Measurements from ENCODE around the gene UBALD2. TPM values are rescaled to one million over a fixed set of nuclear protein-coding genes. Genes with fewer than 3 reads are reported as not detected.

UBALD2 gene
- polyA plus RNA-seq, 4 donors: 29.0 to 60.6 (median 49.1) TPM

GRCh38 chr17:76307966-76308338 lies 42.8 kb downstream of the UBALD2 start, which contains the start of gene QRICH2:
Gene QRICH2, minus strand, starts transcription at chr17:76308276. Its CDS starts 278 bp downstream, at chr17:76307998.
- no peak for DNase-seq (ENCODE audit: low read depth in 4 of 4, low spot score in 2 of 4)

DNA sequence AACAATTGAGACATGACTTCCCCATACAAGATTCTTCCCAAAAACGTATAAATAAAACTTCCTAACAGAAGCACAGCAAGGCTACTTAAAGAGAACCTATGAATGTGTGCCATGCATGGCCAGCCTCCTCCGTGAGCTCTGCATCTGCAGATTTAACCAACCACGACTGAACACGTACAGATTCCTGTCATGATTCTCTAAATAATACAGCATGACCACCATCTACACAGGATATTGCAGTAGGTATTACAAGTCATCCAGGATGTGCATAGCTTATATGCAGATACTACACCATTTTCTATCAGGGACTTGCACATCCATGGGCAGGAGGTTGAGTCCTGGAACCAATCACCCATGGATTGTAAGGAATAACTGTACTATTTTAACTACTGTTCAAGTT lies 44.3 kb downstream of the UBALD2 start:
- no peak for DNase-seq (ENCODE audit: low read depth in 4 of 4, low spot score in 2 of 4)

DNA sequence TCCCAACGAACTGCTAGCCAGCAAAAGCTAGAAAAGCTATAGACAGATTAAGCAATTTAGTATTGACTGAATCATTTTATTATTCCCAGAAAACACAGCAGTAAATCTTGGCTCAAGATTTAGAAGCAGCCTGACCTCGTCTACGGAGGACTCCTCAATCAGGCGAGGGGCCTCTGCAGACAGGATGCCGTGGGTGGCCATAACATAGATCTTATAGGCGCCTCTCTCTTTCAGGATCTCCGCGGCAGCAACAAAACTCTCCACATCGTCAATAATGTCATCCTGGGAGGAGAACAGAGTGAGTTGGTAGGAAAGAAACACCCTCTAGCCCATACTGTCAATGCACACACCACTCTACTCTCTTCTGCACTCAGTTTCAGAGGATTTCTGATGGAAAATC lies 47.6 kb downstream of the UBALD2 start:
- no peak for DNase-seq (ENCODE audit: low read depth in 4 of 4, low spot score in 2 of 4)

DNA sequence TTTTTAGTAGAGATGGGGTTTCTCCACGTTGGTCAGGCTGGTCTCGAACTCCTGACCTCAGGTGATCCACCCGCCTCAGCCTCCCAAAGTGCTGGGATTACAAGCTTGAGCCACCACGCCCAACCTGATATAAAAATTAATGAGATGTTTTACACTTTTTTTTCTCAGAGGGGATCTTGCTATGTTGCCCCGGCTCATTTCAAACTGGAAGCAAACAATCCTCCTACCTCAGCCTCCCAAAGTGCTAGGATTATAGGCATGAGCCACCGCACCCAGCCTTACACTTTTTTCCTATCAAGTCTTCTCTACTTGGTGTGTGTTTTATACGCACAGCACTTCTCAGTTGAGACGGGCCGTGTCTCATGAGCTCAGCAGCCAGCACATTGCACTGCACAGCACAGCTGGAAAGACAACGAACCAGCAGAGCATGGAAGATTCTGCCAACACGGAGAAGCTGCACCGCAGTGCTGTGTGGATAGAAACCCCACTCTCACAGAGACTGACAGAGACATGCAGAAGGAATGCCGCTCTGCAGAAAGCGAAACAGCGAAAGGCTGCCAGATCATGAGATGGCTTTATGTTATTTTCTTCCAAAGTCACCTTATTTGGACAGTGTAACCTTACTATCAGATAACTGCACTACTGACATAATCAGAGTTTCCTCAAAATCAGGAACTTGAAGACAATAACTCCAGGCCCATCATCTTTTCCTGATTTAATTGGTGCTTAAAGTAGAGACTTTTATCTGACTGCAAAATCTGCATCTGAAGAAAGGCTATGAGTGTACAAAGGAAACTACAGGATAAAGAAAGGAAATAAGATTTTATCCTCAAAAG lies 49.5 kb downstream of the UBALD2 start:
- DNase-seq (ENCODE audit: low read depth in 4 of 4, low spot score in 2 of 4): no peak

- DNase-seq (ENCODE audit: low read depth in 4 of 4, low spot score in 2 of 4): no peak
Measured at GRCh38 chr17:76317535-76317934, 52.4 kb downstream of the UBALD2 start.

DNA sequence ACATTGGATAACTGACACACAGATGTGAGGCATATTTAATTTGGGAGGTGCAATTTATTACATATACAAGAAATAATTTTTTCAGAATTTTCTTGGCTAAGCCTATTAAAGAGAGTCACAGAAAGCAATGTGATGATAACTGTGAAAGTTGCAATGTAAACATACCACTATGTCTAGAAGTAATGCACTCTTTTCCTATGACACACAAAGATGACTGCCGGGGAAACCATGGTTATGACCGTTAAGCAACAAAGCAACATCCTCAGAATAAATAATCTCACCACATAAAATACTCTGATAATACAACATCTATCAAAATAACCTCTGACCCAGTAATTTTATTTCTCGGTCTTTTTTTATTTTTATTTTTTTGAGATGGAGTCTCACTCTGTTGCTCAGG lies 53.4 kb downstream of the UBALD2 start:
- DNase-seq (ENCODE audit: low read depth in 4 of 4, low spot score in 2 of 4): no peak

Other genes starting within 250 kb of the UBALD2 start
- gene EVPL, start 238.0 kb upstream of the UBALD2 start, polyA plus RNA-seq (ENCODE audit: insufficient read length in 4 of 4): 10 to 100 TPM; 15.1 to 26.1 (median 22.9) TPM
- gene SRP68, start 192.8 kb upstream of the UBALD2 start, polyA plus RNA-seq (ENCODE audit: insufficient read length in 4 of 4): 100 to 1,000 TPM in 2 of 4 donors, 10 to 100 TPM in 2; 95.3 to 110 (median 101) TPM
- under 1 TPM; 0.25 to 0.88 (median 0.26) TPM for gene GALR2, start 190.6 kb upstream of the UBALD2 start, polyA plus RNA-seq (ENCODE audit: insufficient read length in 4 of 4)
- gene ZACN, start 186.2 kb upstream of the UBALD2 start, polyA plus RNA-seq (ENCODE audit: insufficient read length in 4 of 4): 10 to 100 TPM; 14.3 to 25.9 (median 21.9) TPM
- 100 to 1,000 TPM; 151 to 179 (median 158) TPM for gene EXOC7, start 161.6 kb upstream of the UBALD2 start, polyA plus RNA-seq (ENCODE audit: insufficient read length in 4 of 4)
- 10 to 100 TPM; 16.4 to 30.7 (median 25.9) TPM for gene FOXJ1, start 124.1 kb upstream of the UBALD2 start, polyA plus RNA-seq (ENCODE audit: insufficient read length in 4 of 4)
- 10 to 100 TPM; 22.0 to 39.1 (median 28.8) TPM for gene RNF157, start 24.9 kb upstream of the UBALD2 start, polyA plus RNA-seq (ENCODE audit: insufficient read length in 4 of 4)
- 10 to 100 TPM in 2 of 4 donors, 1 to 10 TPM in 2; 4.3 to 11.1 (median 8.3) TPM for gene QRICH2, start 42.9 kb downstream of the UBALD2 start, polyA plus RNA-seq (ENCODE audit: insufficient read length in 4 of 4)
- 10 to 100 TPM; 73.8 to 91.2 (median 80.6) TPM for gene PRPSAP1, start 88.6 kb downstream of the UBALD2 start, polyA plus RNA-seq (ENCODE audit: insufficient read length in 4 of 4)
- gene SPHK1, start 119.3 kb downstream of the UBALD2 start, polyA plus RNA-seq (ENCODE audit: insufficient read length in 4 of 4): 1 to 10 TPM; 2.0 to 3.4 (median 2.9) TPM
- 10 to 100 TPM; 20.9 to 30.0 (median 28.9) TPM for gene UBE2O, start 187.8 kb downstream of the UBALD2 start, polyA plus RNA-seq (ENCODE audit: insufficient read length in 4 of 4)
- under 1 TPM; 0.30 to 0.47 (median 0.38) TPM for gene AANAT, start 202.3 kb downstream of the UBALD2 start, polyA plus RNA-seq (ENCODE audit: insufficient read length in 4 of 4)
- 1 to 10 TPM; 4.8 to 9.2 (median 7.7) TPM for gene RHBDF2, start 236.1 kb downstream of the UBALD2 start, polyA plus RNA-seq (ENCODE audit: insufficient read length in 4 of 4)

Data from left renal cortex interstitium (tissue), 4 donors.